GM23248 (cell line): ENCODE measurements around the gene NRG3. TPM values are rescaled to one million over a fixed set of nuclear protein-coding genes. Genes with fewer than 3 reads are reported as not detected.
A peak's percentile ranks its signal among the peaks of the same experiment; 100 is the strongest.

Experiments
- DNase-seq: peaks from one replicate; pipeline ENCODE4 v3.0.0-alpha.2; 2015
- H2AFZ ChIP-seq: fragments of 200-600 bp; sonication (generic); 2 replicates; pipeline ENCODE4 v1.6.1; 2016; ENCODE audit warnings: antibody characterized with exemption
- H3F3A ChIP-seq: fragments of 200-600 bp; sonication (generic); 2 replicates; pipeline ENCODE4 v1.6.1; 2016; ENCODE audit warnings: mild to moderate bottlenecking, antibody characterized with exemption, mixed run types; ENCODE audit not compliant: insufficient read depth
- H3K27ac ChIP-seq: fragments of 200-600 bp; sonication (generic); 2 replicates; pipeline ENCODE4 v1.5.1; 2016; ENCODE audit warnings: mild to moderate bottlenecking
- H3K27me3 ChIP-seq: fragments of 200-600 bp; sonication (generic); replicated peaks from 2 replicates; pipeline ENCODE4 v1.6.1; 2016; ENCODE audit warnings: mild to moderate bottlenecking; ENCODE audit not compliant: insufficient read depth
- H3K36me3 ChIP-seq: fragments of 200-600 bp; sonication (generic); 2 replicates; pipeline ENCODE4 v1.6.1; 2016; ENCODE audit warnings: low read depth, mild to moderate bottlenecking
- H3K4me1 ChIP-seq: fragments of 200-600 bp; sonication (generic); 2 replicates; pipeline ENCODE4 v1.6.1; 2016; ENCODE audit warnings: mild to moderate bottlenecking; ENCODE audit not compliant: insufficient read depth
- H3K4me2 ChIP-seq: fragments of 200-600 bp; sonication (generic); one replicate; pipeline ENCODE4 v1.6.1; 2016; ENCODE audit warnings: mild to moderate bottlenecking; ENCODE audit not compliant: unreplicated experiment
- H3K4me3 ChIP-seq: fragments of 200-600 bp; sonication (generic); 2 replicates; pipeline ENCODE4 v1.5.1; 2016; ENCODE audit warnings: mild to moderate bottlenecking
- H3K79me2 ChIP-seq: fragments of 200-600 bp; sonication (generic); 2 replicates; pipeline ENCODE4 v1.6.1; 2016; ENCODE audit warnings: mild to moderate bottlenecking; ENCODE audit not compliant: insufficient read depth
- H3K9ac ChIP-seq: fragments of 200-600 bp; sonication (generic); 2 replicates; pipeline ENCODE4 v1.6.1; 2016; ENCODE audit warnings: mild to moderate bottlenecking
- H3K9me2 ChIP-seq: fragments of 200-600 bp; sonication (generic); 2 replicates; pipeline ENCODE4 v1.6.1; 2016; ENCODE audit warnings: mixed run types, mild to moderate bottlenecking, moderate library complexity; ENCODE audit not compliant: insufficient read depth
- H3K9me3 ChIP-seq: fragments of 200-600 bp; sonication (generic); one replicate; pipeline ENCODE4 v1.6.1; 2017; ENCODE audit warnings: low read depth
- H4K20me1 ChIP-seq: fragments of 200-600 bp; sonication (generic); 2 replicates; pipeline ENCODE4 v1.6.0; 2016; ENCODE audit not compliant: insufficient read depth
- EZH2 ChIP-seq: fragments of 200-600 bp; sonication (generic); IDR thresholded peaks from 2 replicates; pipeline ENCODE4 v1.6.1; 2018; ENCODE audit warnings: antibody characterized with exemption, mild to moderate bottlenecking; ENCODE audit not compliant: insufficient read depth, poor library complexity, severe bottlenecking
- EZH2phosphoT487 ChIP-seq: fragments of 200-600 bp; sonication (generic); IDR thresholded peaks from 2 replicates; pipeline ENCODE4 v1.6.1; 2018; ENCODE audit warnings: antibody characterized with exemption, moderate library complexity, mild to moderate bottlenecking, low read depth; ENCODE audit not compliant: insufficient read depth
- WGBS, 2 experiments: methylation state at CpG; one replicate each; pipeline ENCODE4 v1.1.6; 2015 to 2017; ENCODE audit warnings: low lambda C conversion rate in 2 of 2, low coverage in 1 of 2; ENCODE audit errors: missing lambda C conversion rate in 2 of 2; 5-methylcytosine and 5-hydroxymethylcytosine counted together
- in situ Hi-C: fragments of 300-500 bp; cut with MboI; formaldehyde crosslinking; loops from 2 replicates; pipeline ENCODE4 v1.15.0; 2020
- polyA plus RNA-seq: library from polyadenylated mRNA; unstranded; fragments of >200 nt; fragmentation: Nextera tagmentation; extraction: Ambion mirVana; gene quantifications from 2 replicates; pipeline ENCODE4 v1.2.1, GENCODE V29; 2016
- total RNA-seq: library from RNA; depleted of rRNA; stranded (reverse); fragments of >200 nt; shearing (Covaris generic); gene quantifications from 2 replicates; pipeline ENCODE4 v1.2.3, GENCODE V29; 2014; rRNA removed

The NRG3 gene
- total RNA-seq (not detected in 2 replicates), polyA plus RNA-seq (not detected in 2 replicates)

GRCh38 chr10:81874875-81875466 is at the start of gene NRG3:
Gene NRG3 (plus strand): TSS chr10:81875194.
- Histone ChIP-seq H3F3A (no peaks in the 10 kb centered on the region), H3K4me3 (no peak within 1 kb of the TSS), H3K79me2 (no peaks in the 10 kb centered on the region), H3K4me1 (no peaks in the 10 kb centered on the region), H3K9me2 (no peaks in the 10 kb centered on the region), H2AFZ (no peak within 1 kb of the TSS), H3K36me3 (no peaks in the 10 kb centered on the region), H4K20me1 (no peaks in the 10 kb centered on the region), H3K27me3 (peaks cover 27% of the 10 kb centered on the region), H3K4me2 (no peak within 1 kb of the TSS), H3K9me3 (no peaks in the 10 kb centered on the region), H3K9ac (no peak within 1 kb of the TSS), H3K27ac (no peak within 1 kb of the TSS)
- 2 to 9% methylated on average over 20 to 31 of the region's 95 CpGs for whole genome bisulfite sequencing, 2 experiments
- DNase-seq: peak; percentile 4
- TF ChIP-seq EZH2phosphoT487 (no peak), EZH2 (no peak)
- in situ Hi-C loops: no loop called here

GRCh38 chr10:81828251-81828650 is 46.7 kb upstream of the NRG3 start:
- Histone ChIP-seq H3F3A (no peaks in the 10 kb centered on the region), H4K20me1 (no peaks in the 10 kb centered on the region), H3K9me2 (no peaks in the 10 kb centered on the region), H3K4me3 (no peak overlapping the region), H3K4me2 (no peak overlapping the region), H3K9ac (no peak overlapping the region), H3K27me3 (no peaks in the 10 kb centered on the region), H3K4me1 (no peaks in the 10 kb centered on the region), H2AFZ (no peak overlapping the region), H3K36me3 (no peaks in the 10 kb centered on the region), H3K9me3 (no peaks in the 10 kb centered on the region), H3K27ac (no peak overlapping the region), H3K79me2 (no peaks in the 10 kb centered on the region)
- no peak for DNase-seq
- in situ Hi-C loops: no loop called here
- WGBS, 2 experiments: 12 to 14% methylated on average over 4 of the region's 4 CpGs
- no peak for TF ChIP-seq EZH2phosphoT487
- TF ChIP-seq EZH2: no peak

GRCh38 chr10:81831060-81831459 is 43.9 kb upstream of the NRG3 start:
- Histone ChIP-seq H3K4me1 (no peaks in the 10 kb centered on the region), H3F3A (no peaks in the 10 kb centered on the region), H2AFZ (no peak overlapping the region), H3K9ac (no peak overlapping the region), H3K4me2 (no peak overlapping the region), H3K4me3 (no peak overlapping the region), H4K20me1 (no peaks in the 10 kb centered on the region), H3K9me2 (no peaks in the 10 kb centered on the region), H3K27ac (no peak overlapping the region), H3K9me3 (no peaks in the 10 kb centered on the region), H3K27me3 (no peaks in the 10 kb centered on the region), H3K79me2 (no peaks in the 10 kb centered on the region), H3K36me3 (no peaks in the 10 kb centered on the region)
- no peak for DNase-seq
- WGBS, 2 experiments: 53 to 61% methylated on average over 15 of the region's 15 CpGs
- in situ Hi-C loops: no loop called here
- TF ChIP-seq EZH2phosphoT487 (no peak), EZH2 (no peak)

- TF ChIP-seq EZH2phosphoT487 (no peak), EZH2 (no peak)
- no peaks in the 10 kb centered on the region for H3K9me3 ChIP-seq
- in situ Hi-C loops: no loop called here
Observed at GRCh38 chr10:81838950-81839349, 36.0 kb upstream of the NRG3 start.

GRCh38 chr10:81843042-81843441 is 32.0 kb upstream of the NRG3 start:
- H3K9ac ChIP-seq: no peak overlapping the region
- no peak overlapping the region for H3K27ac ChIP-seq
- in situ Hi-C loops: no loop called here
- H3K4me1 ChIP-seq: no peaks in the 10 kb centered on the region
- no peaks in the 10 kb centered on the region for H3K79me2 ChIP-seq
- no peaks in the 10 kb centered on the region for H4K20me1 ChIP-seq
- no peak for TF ChIP-seq EZH2
- TF ChIP-seq EZH2phosphoT487: no peak
- WGBS, 2 experiments: 2 to 5% methylated on average over 2 of the region's 2 CpGs
- H3K4me3 ChIP-seq: no peak overlapping the region
- no peak for DNase-seq
- no peaks in the 10 kb centered on the region for H3K36me3 ChIP-seq
- H3K4me2 ChIP-seq: no peak overlapping the region
- no peaks in the 10 kb centered on the region for H3K27me3 ChIP-seq
- no peak overlapping the region for H2AFZ ChIP-seq
- H3K9me2 ChIP-seq: no peaks in the 10 kb centered on the region
- no peaks in the 10 kb centered on the region for H3F3A ChIP-seq
- no peaks in the 10 kb centered on the region for H3K9me3 ChIP-seq

More at GRCh38 chr10:81838950-81839349, 36.0 kb upstream of the NRG3 start:
- Histone ChIP-seq H2AFZ (no peak overlapping the region), H3K4me3 (no peak overlapping the region), H3K4me2 (no peak overlapping the region), H3K9ac (no peak overlapping the region), H3K36me3 (no peaks in the 10 kb centered on the region), H3F3A (no peaks in the 10 kb centered on the region), H3K27me3 (no peaks in the 10 kb centered on the region), H3K27ac (no peak overlapping the region), H3K79me2 (no peaks in the 10 kb centered on the region), H4K20me1 (no peaks in the 10 kb centered on the region), H3K9me2 (no peaks in the 10 kb centered on the region), H3K4me1 (no peaks in the 10 kb centered on the region)
- no peak for DNase-seq
